Ishikawa (cell line): Measurements from ENCODE around the gene RTL9.

Experiments
- EP300 ChIP-seq: IDR thresholded peaks from 2 replicates; pipeline ENCODE4 v1.6.1; 2012; ENCODE audit warnings: borderline replicate concordance
- FOXM1 ChIP-seq: IDR thresholded peaks from 2 replicates; pipeline ENCODE4 v1.6.1; 2012; ENCODE audit warnings: low read depth, borderline replicate concordance
- TCF12 ChIP-seq: IDR thresholded peaks from 2 replicates; pipeline ENCODE4 v1.6.1; 2012; ENCODE audit warnings: low read depth
- TF ChIP-seq, protein P1 (sequence below): IDR thresholded peaks from 2 replicates; pipeline ENCODE4 v1.6.1; 2012

DNA sequence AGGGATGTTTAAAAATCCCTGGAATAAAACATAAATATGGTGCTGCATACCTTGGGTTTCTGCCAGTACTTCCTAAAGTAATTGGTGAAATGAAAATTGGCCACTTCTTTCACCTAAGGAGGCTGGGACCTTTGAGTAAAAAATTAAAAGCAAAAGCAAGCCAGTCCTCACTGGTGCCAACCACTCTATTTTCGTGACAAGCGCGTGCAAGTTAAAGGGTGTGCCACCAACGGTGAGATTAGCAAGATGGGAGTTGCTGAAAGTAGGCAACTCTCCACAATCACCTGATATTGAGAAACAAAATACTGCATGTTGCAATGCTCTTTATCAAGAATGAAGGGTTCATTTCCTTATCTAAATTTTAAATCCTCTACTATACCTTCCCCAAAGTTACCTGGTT lies 19.7 kb upstream of the RTL9 start:
- no peak for TF ChIP-seq EP300
- TF ChIP-seq, protein P1, sequence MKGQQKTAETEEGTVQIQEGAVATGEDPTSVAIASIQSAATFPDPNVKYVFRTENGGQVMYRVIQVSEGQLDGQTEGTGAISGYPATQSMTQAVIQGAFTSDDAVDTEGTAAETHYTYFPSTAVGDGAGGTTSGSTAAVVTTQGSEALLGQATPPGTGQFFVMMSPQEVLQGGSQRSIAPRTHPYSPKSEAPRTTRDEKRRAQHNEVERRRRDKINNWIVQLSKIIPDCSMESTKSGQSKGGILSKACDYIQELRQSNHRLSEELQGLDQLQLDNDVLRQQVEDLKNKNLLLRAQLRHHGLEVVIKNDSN: no peak
- no peak for TF ChIP-seq FOXM1
- no peak for TF ChIP-seq TCF12
